Stimulated activated CD8-positive, alpha-beta memory T cell treated with anti-CD3 and anti-CD28 coated beads, Interleukin-7, amount 100 ng/mL, for 48 hours (primary cell): ENCODE results near the gene ULBP2.
"Not testable (repeated sequence)": the region's sequence is repeated elsewhere in the genome, so short reads cannot be mapped to it uniquely, and the experiment has no call there.

Experiments used
- DNase-seq, 2 donors: peaks; one replicate each; pipeline ENCODE4 v3.0.0-alpha.2; 2020; ENCODE audit warnings: low read depth in 1 of 2; ENCODE audit errors: extremely low read depth in 1 of 2

The ULBP2 gene

GRCh38 chr6:149925253-149925973 lies 16.4 kb upstream of the ULBP2 start:
- DNase-seq = no peak

GRCh38 chr6:149925974-149926777 lies 15.6 kb upstream of the ULBP2 start:
- DNase-seq = peak; percentile 45 to 79

GRCh38 chr6:149927025-149927424 lies 14.8 kb upstream of the ULBP2 start:
- DNase-seq = not testable (repeated sequence)

GRCh38 chr6:149929422-149929821 lies 12.4 kb upstream of the ULBP2 start:
- DNase-seq = no peak

- DNase-seq = no peak
These were observed 10.3 kb upstream of the ULBP2 start for GRCh38 chr6:149931501-149931900.

GRCh38 chr6:149933036-149933435 lies 8.8 kb upstream of the ULBP2 start:
- DNase-seq = no peak

GRCh38 chr6:149933461-149933860 lies 8.4 kb upstream of the ULBP2 start:
- DNase-seq = no peak

- peak in 1 of 2 donors; percentile 41 for DNase-seq
These were observed 7.3 kb upstream of the ULBP2 start for GRCh38 chr6:149934249-149935156.

- DNase-seq = no peak
These were observed 6.6 kb upstream of the ULBP2 start for GRCh38 chr6:149935246-149935645.

GRCh38 chr6:149935668-149936067 lies 6.1 kb upstream of the ULBP2 start:
- no peak for DNase-seq

GRCh38 chr6:149936743-149937142 lies 5.1 kb upstream of the ULBP2 start:
- no peak for DNase-seq

GRCh38 chr6:149938013-149938570 lies 3.7 kb upstream of the ULBP2 start:
- DNase-seq = not testable (repeated sequence)

- no peak for DNase-seq
These were observed 3.1 kb upstream of the ULBP2 start for GRCh38 chr6:149938571-149939355.

GRCh38 chr6:149939356-149939648 lies 2.5 kb upstream of the ULBP2 start:
- no peak for DNase-seq

- DNase-seq = no peak
These were observed 1.7 kb upstream of the ULBP2 start for GRCh38 chr6:149939909-149940671.

- no peak for DNase-seq
These were observed 1.2 kb upstream of the ULBP2 start for GRCh38 chr6:149940672-149940982.

- no peak for DNase-seq
These were observed 631 bp downstream of the ULBP2 start for GRCh38 chr6:149942461-149942829.

- DNase-seq = not testable (repeated sequence)
These were observed 1.5 kb downstream of the ULBP2 start for GRCh38 chr6:149943321-149943720.

GRCh38 chr6:149945276-149945675 lies 3.5 kb downstream of the ULBP2 start:
- not testable (repeated sequence) for DNase-seq

- not testable (repeated sequence) for DNase-seq
These were observed 4.8 kb downstream of the ULBP2 start for GRCh38 chr6:149946631-149947030.
